Loucy (cell line): ENCODE results near the gene NPFF.

ENCODE experiments used
- H2AFZ ChIP-seq: fragments of 200-600 bp; sonication (generic); 2 replicates; pipeline ENCODE4 v1.6.0; 2016; ENCODE audit warnings: antibody characterized with exemption, mild to moderate bottlenecking, low read length, moderate library complexity
- H3F3A ChIP-seq: fragments of 200-600 bp; 2 replicates; pipeline ENCODE4 v1.6.0; 2016; ENCODE audit warnings: antibody characterized with exemption, low read depth, mild to moderate bottlenecking
- H3K27me3 ChIP-seq: fragments of 200-600 bp; sonication (generic); 2 replicates; pipeline ENCODE4 v1.6.1; 2014; ENCODE audit warnings: low read length, mild to moderate bottlenecking; ENCODE audit not compliant: insufficient read depth, poor library complexity, severe bottlenecking
- H3K36me3 ChIP-seq: fragments of 200-600 bp; sonication (generic); 2 replicates; pipeline ENCODE4 v1.6.1; 2016; ENCODE audit warnings: low read length; ENCODE audit not compliant: insufficient read depth
- H3K4me1 ChIP-seq: fragments of 200-600 bp; sonication (generic); 2 replicates; pipeline ENCODE4 v1.5.1; 2014; ENCODE audit warnings: low read length, mild to moderate bottlenecking; ENCODE audit not compliant: insufficient read depth, poor library complexity, severe bottlenecking
- H3K4me2 ChIP-seq: fragments of 200-600 bp; sonication (generic); 2 replicates; pipeline ENCODE4 v1.6.0; 2014; ENCODE audit warnings: antibody characterized with exemption, low read length, low read depth, mild to moderate bottlenecking; ENCODE audit not compliant: poor library complexity, severe bottlenecking
- H3K4me3 ChIP-seq: fragments of 200-600 bp; sonication (generic); 2 replicates; pipeline ENCODE4 v1.5.1; 2014; ENCODE audit warnings: low read length, mild to moderate bottlenecking, mixed read lengths; ENCODE audit not compliant: poor library complexity, severe bottlenecking
- H3K79me2 ChIP-seq: fragments of 200-600 bp; sonication (generic); 2 replicates; pipeline ENCODE4 v1.6.1; 2014; ENCODE audit warnings: low read length; ENCODE audit not compliant: insufficient read depth
- H3K9ac ChIP-seq: fragments of 200-600 bp; sonication (generic); 2 replicates; pipeline ENCODE4 v1.6.0; 2014; ENCODE audit warnings: mild to moderate bottlenecking, low read depth, low read length, moderate library complexity; ENCODE audit not compliant: poor library complexity, severe bottlenecking
- H3K9me2 ChIP-seq: fragments of 200-600 bp; sonication (generic); replicated peaks from 2 replicates; pipeline ENCODE4 v1.6.1; 2016; ENCODE audit warnings: low read depth, low read length, mixed read lengths
- H3K9me3 ChIP-seq: fragments of 200-600 bp; sonication (generic); 2 replicates; pipeline ENCODE4 v1.6.1; 2014; ENCODE audit warnings: mild to moderate bottlenecking, antibody characterized with exemption, low read length, low read depth; ENCODE audit not compliant: insufficient read depth
- H4K20me1 ChIP-seq: fragments of 200-600 bp; sonication (generic); 2 replicates; pipeline ENCODE4 v1.6.0; 2014; ENCODE audit warnings: antibody characterized with exemption, low read length, mild to moderate bottlenecking; ENCODE audit not compliant: insufficient read depth, poor library complexity, severe bottlenecking
- CTCF ChIP-seq: fragments of 200-600 bp; sonication (generic); conservative IDR thresholded peaks from 2 replicates; pipeline ENCODE4 v1.5.1; 2014; ENCODE audit warnings: mild to moderate bottlenecking, antibody characterized with exemption, low read length
- EZH2phosphoT487 ChIP-seq: fragments of 200-600 bp; IDR thresholded peaks from 2 replicates; pipeline ENCODE4 v1.6.1; 2018; ENCODE audit warnings: antibody characterized with exemption, mild to moderate bottlenecking, moderate library complexity, borderline replicate concordance

The NPFF gene

DNA sequence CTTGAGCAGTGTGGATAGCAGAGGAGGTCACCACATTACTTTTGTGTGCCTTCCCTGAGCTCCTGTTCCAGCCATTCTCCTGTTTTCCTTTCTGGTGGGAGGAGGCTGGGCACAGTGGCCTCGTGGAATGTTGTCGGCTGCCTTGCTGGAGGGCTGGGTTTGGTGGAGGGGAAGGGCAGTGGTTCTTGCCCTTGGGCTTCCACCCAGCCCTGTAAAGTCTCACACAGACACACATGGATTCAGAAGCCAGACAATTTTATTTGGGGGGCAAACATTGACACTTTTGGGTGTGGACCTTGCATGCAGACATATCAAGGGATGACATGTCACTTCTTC lies 866 bp downstream of the NPFF start:
- no peaks in the 10 kb centered on the region for H3K9me3 ChIP-seq
- TF ChIP-seq CTCF (no peak), EZH2phosphoT487 (no peak)
- no peak overlapping the region for H2AFZ ChIP-seq
- H3F3A ChIP-seq = no peaks in the 10 kb centered on the region
- peaks cover 23% of the 10 kb centered on the region for H3K79me2 ChIP-seq
- H4K20me1 ChIP-seq = no peaks in the 10 kb centered on the region
- no peak overlapping the region for H3K4me3 ChIP-seq
- H3K9me2 ChIP-seq = no peaks in the 10 kb centered on the region
- H3K4me2 ChIP-seq = no peak overlapping the region
- no peaks in the 10 kb centered on the region for H3K27me3 ChIP-seq
- H3K4me1 ChIP-seq = peaks cover 17% of the 10 kb centered on the region
- no peak overlapping the region for H3K9ac ChIP-seq
- H3K36me3 ChIP-seq = no peaks in the 10 kb centered on the region; the same call in 1 of the 2 replicates

DNA sequence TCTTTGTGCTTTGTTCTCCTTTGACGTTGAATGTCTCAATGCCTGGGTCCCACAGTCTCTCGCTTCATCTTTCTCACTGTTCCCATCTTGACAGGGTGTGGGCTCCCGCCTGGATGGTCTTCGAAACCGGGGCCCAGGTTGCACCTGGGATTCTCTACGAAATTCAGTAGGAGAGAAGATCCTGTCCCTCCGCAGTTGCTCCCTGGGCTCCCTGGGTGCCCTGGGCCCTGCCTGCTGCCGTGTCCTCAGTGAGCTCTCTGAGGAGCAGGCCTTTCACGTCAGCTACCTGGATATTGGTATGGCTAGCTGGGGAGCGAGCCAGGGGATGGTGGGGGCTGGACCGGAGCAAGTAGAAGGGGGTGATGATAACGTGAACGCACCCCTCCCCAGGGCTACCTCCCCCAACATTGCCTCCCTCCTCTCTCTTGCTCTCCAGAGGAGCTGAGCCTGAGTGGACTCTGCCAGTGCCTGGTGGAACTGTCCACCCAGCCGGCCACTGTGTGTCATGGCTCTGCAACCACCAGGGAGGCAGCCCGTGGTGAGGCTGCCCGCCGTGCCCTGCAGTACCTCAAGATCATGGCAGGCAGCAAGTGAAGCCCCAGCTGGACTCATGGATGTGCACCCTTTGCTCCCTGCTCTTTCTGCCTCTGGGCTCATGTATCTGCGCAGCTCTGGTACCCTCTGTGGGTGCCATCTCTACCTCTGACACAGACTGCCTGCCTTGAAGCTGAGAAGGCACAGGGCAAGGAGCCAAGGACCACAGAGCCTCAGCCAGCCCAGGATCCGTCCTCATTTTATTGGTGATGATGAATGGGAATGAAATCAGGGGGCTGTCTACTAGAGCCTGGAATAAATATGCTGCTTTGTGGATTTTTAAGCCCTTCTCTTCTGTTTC lies 1.5 kb downstream of the NPFF start:
- Histone ChIP-seq H3K4me1 (peaks cover 17% of the 10 kb centered on the region), H3K4me3 (no peak overlapping the region), H2AFZ (no peak overlapping the region), H3K4me2 (no peak overlapping the region), H3K36me3 (no peaks in the 10 kb centered on the region; the same call in 1 of the 2 replicates), H3F3A (no peaks in the 10 kb centered on the region), H3K9ac (no peak overlapping the region), H3K9me3 (no peaks in the 10 kb centered on the region), H3K9me2 (no peaks in the 10 kb centered on the region), H3K79me2 (peaks cover 23% of the 10 kb centered on the region), H3K27me3 (no peaks in the 10 kb centered on the region), H4K20me1 (no peaks in the 10 kb centered on the region)
- TF ChIP-seq CTCF = no peak
- TF ChIP-seq EZH2phosphoT487 = no peak

GRCh38 chr12:53505086-53505485 lies 2.2 kb downstream of the NPFF start:
- Histone ChIP-seq H3K9me2 (no peaks in the 10 kb centered on the region), H3K4me3 (no peak overlapping the region), H3F3A (no peaks in the 10 kb centered on the region), H3K4me1 (peaks cover 21% of the 10 kb centered on the region), H3K36me3 (no peaks in the 10 kb centered on the region; the same call in 1 of the 2 replicates), H3K9ac (no peak overlapping the region), H3K27me3 (no peaks in the 10 kb centered on the region), H3K9me3 (no peaks in the 10 kb centered on the region), H4K20me1 (no peaks in the 10 kb centered on the region), H2AFZ (no peak overlapping the region), H3K79me2 (peaks cover 23% of the 10 kb centered on the region), H3K4me2 (no peak overlapping the region)
- no peak for TF ChIP-seq CTCF
- no peak for TF ChIP-seq EZH2phosphoT487
